HEK293 (cell line): ENCODE measurements around the gene HES3.
A peak's percentile ranks its signal among the peaks of the same experiment; 100 is the strongest.

Experiments
- EGR2 ChIP-seq: fragments of 450-650 bp; formaldehyde crosslinking; IDR thresholded peaks from 2 replicates; pipeline ENCODE4 v1.5.1; 2016; ENCODE audit warnings: low read depth, missing biosample characterization, missing genetic modification characterization
- GFI1B ChIP-seq: fragments of 450-650 bp; formaldehyde crosslinking; IDR thresholded peaks from 2 replicates; pipeline ENCODE4 v1.5.1; 2016; ENCODE audit warnings: missing biosample characterization, missing genetic modification characterization
- GLI2 ChIP-seq: fragments of 450-650 bp; formaldehyde crosslinking; IDR thresholded peaks from 2 replicates; pipeline ENCODE4; 2017; ENCODE audit warnings: missing biosample characterization, missing genetic modification characterization, low read depth, borderline replicate concordance
- HOXA7 ChIP-seq: sonication (generic); formaldehyde crosslinking; IDR thresholded peaks from 2 replicates; pipeline ENCODE4 v1.8.1; 2022; ENCODE audit warnings: missing genetic modification reagents, borderline replicate concordance
- HOXD13 ChIP-seq: sonication (generic); formaldehyde crosslinking; IDR thresholded peaks from 2 replicates; pipeline ENCODE4 v1.8.0; 2022; ENCODE audit warnings: missing genetic modification reagents, borderline replicate concordance
- SALL2 ChIP-seq: fragments of 450-650 bp; formaldehyde crosslinking; IDR thresholded peaks from 2 replicates; pipeline ENCODE4 v1.5.0; 2017; ENCODE audit warnings: missing biosample characterization, mild to moderate bottlenecking, missing genetic modification characterization, borderline replicate concordance
- SP3 ChIP-seq: fragments of 450-650 bp; formaldehyde crosslinking; IDR thresholded peaks from 2 replicates; pipeline ENCODE4 v1.5.1; 2016; ENCODE audit warnings: missing biosample characterization, missing genetic modification characterization
- SP7 ChIP-seq: fragments of 450-650 bp; formaldehyde crosslinking; IDR thresholded peaks from 2 replicates; pipeline ENCODE4 v1.5.1; 2016; ENCODE audit warnings: missing biosample characterization, missing genetic modification characterization
- WT1 ChIP-seq: fragments of 450-650 bp; formaldehyde crosslinking; IDR thresholded peaks from 2 replicates; pipeline ENCODE4 v1.5.1; 2016; ENCODE audit warnings: missing biosample characterization, missing genetic modification characterization
- ZNF169 ChIP-seq: fragments of 450-650 bp; formaldehyde crosslinking; IDR thresholded peaks from 2 replicates; pipeline ENCODE4 v1.5.1; 2016; ENCODE audit warnings: missing biosample characterization, missing genetic modification characterization
- ZNF2 ChIP-seq: fragments of 450-650 bp; formaldehyde crosslinking; IDR thresholded peaks from 2 replicates; pipeline ENCODE4 v1.5.1; 2016; ENCODE audit warnings: missing biosample characterization, missing genetic modification characterization
- ZNF202 ChIP-seq: fragments of 450-650 bp; formaldehyde crosslinking; IDR thresholded peaks from 2 replicates; pipeline ENCODE4 v1.5.1; 2016; ENCODE audit warnings: missing biosample characterization, missing genetic modification characterization, borderline replicate concordance
- ZNF23 ChIP-seq: fragments of 450-650 bp; formaldehyde crosslinking; IDR thresholded peaks from 2 replicates; pipeline ENCODE4 v1.5.1; 2016; ENCODE audit warnings: missing biosample characterization, missing genetic modification characterization, borderline replicate concordance
- ZNF248 ChIP-seq: fragments of 450-650 bp; formaldehyde crosslinking; IDR thresholded peaks from 2 replicates; pipeline ENCODE4 v1.5.1; 2017; ENCODE audit warnings: missing biosample characterization, missing genetic modification characterization
- ZNF274 ChIP-seq, 2 experiments: fragments of 200-500 bp in 1 of 2; fragments of 450-650 bp in 1 of 2; sonication (Bioruptor generic) in 1 of 2; formaldehyde crosslinking in 1 of 2; IDR thresholded peaks; 2 replicates each; pipeline versions ENCODE4 v1.5.1 to v1.6.1; 2014 to 2016; ENCODE audit warnings: borderline replicate concordance in 1 of 2, inconsistent platforms in 1 of 2, low read length in 1 of 2, missing biosample characterization in 1 of 2, missing genetic modification characterization in 1 of 2
- ZNF292 ChIP-seq: fragments of 450-650 bp; formaldehyde crosslinking; IDR thresholded peaks from 2 replicates; pipeline ENCODE4 v1.5.1; 2016; ENCODE audit warnings: low read depth, missing biosample characterization, missing genetic modification characterization, borderline replicate concordance
- ZNF416 ChIP-seq: fragments of 450-650 bp; formaldehyde crosslinking; IDR thresholded peaks from 2 replicates; pipeline ENCODE4 v1.5.1; 2016; ENCODE audit warnings: missing biosample characterization, missing genetic modification characterization
- ZNF548 ChIP-seq: fragments of 450-650 bp; formaldehyde crosslinking; IDR thresholded peaks from 2 replicates; pipeline ENCODE4 v1.5.1; 2016; ENCODE audit warnings: missing biosample characterization, missing genetic modification characterization
- ZNF571 ChIP-seq: fragments of 450-650 bp; formaldehyde crosslinking; IDR thresholded peaks from 2 replicates; pipeline ENCODE4 v1.5.0; 2017; ENCODE audit warnings: missing biosample characterization, missing genetic modification characterization
- ZNF624 ChIP-seq: fragments of 450-650 bp; formaldehyde crosslinking; IDR thresholded peaks from 2 replicates; pipeline ENCODE4 v1.5.1; 2017; ENCODE audit warnings: missing biosample characterization, missing genetic modification characterization
- ZNF660 ChIP-seq: fragments of 450-650 bp; IDR thresholded peaks from 2 replicates; pipeline ENCODE4 v1.5.1; 2018; ENCODE audit warnings: missing biosample characterization, mild to moderate bottlenecking, missing genetic modification characterization
- ZNF707 ChIP-seq: fragments of 450-650 bp; formaldehyde crosslinking; IDR thresholded peaks from 2 replicates; pipeline ENCODE4 v1.5.1; 2016; ENCODE audit warnings: missing biosample characterization, missing genetic modification characterization
- ZNF785 ChIP-seq: fragments of 450-650 bp; formaldehyde crosslinking; IDR thresholded peaks from 2 replicates; pipeline ENCODE4 v1.5.1; 2016; ENCODE audit warnings: missing biosample characterization, missing genetic modification characterization
- ZNF792 ChIP-seq: fragments of 450-650 bp; formaldehyde crosslinking; IDR thresholded peaks from 2 replicates; pipeline ENCODE4 v1.5.1; 2016; ENCODE audit warnings: missing biosample characterization, missing genetic modification characterization
- ZSCAN30 ChIP-seq: fragments of 450-650 bp; IDR thresholded peaks from 2 replicates; pipeline ENCODE4 v1.5.1; 2018; ENCODE audit warnings: missing biosample characterization, mild to moderate bottlenecking, missing genetic modification characterization, moderate library complexity
- TF ChIP-seq, protein P1 (sequence below): sonication (generic); formaldehyde crosslinking; IDR thresholded peaks from 2 replicates; pipeline ENCODE4 v1.8.1; 2022; ENCODE audit warnings: mild to moderate bottlenecking, moderate library complexity, missing genetic modification reagents
- TF ChIP-seq, protein P2 (sequence below): fragments of 450-650 bp; formaldehyde crosslinking; IDR thresholded peaks from 2 replicates; pipeline ENCODE4 v1.5.1; 2016; ENCODE audit warnings: missing biosample characterization, missing genetic modification characterization, low read depth
- TF ChIP-seq, protein P3 (sequence below): fragments of 450-650 bp; formaldehyde crosslinking; IDR thresholded peaks from 2 replicates; pipeline ENCODE4 v1.5.1; 2017; ENCODE audit warnings: missing biosample characterization, missing genetic modification characterization
- TF ChIP-seq, protein P4 (sequence below): fragments of 450-650 bp; formaldehyde crosslinking; IDR thresholded peaks from 2 replicates; pipeline ENCODE4 v1.5.1; 2016; ENCODE audit warnings: missing biosample characterization, missing genetic modification characterization
- TF ChIP-seq, protein P5 (sequence below): fragments of 450-650 bp; formaldehyde crosslinking; IDR thresholded peaks from 2 replicates; pipeline ENCODE4 v1.5.1; 2016; ENCODE audit warnings: missing biosample characterization, missing genetic modification characterization, borderline replicate concordance
- TF ChIP-seq, protein P6 (sequence below): fragments of 450-650 bp; formaldehyde crosslinking; IDR thresholded peaks from 2 replicates; pipeline ENCODE4 v1.5.1; 2016; ENCODE audit warnings: missing biosample characterization, missing genetic modification characterization

The HES3 gene

DNA sequence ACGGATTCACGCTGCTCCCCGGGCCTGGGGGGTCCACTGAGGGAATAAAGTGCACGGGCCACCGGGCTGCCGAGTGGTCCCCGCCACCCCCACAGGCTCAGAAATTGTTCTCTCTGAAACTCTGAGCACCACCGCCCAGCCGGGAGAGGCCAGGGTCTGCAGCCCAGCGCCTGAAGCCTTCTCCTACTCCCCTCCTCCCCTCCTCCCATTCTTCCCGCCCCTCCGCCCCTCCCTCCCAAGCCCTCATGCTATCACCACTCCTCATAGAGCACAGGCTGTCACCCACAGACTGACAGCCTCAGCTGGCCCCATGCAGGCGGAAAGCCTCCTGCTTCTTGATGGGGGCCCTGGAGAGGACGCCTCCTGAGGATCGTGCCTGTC, 17.6 kb downstream of the HES3 start (continued):
- TF ChIP-seq, protein P1, sequence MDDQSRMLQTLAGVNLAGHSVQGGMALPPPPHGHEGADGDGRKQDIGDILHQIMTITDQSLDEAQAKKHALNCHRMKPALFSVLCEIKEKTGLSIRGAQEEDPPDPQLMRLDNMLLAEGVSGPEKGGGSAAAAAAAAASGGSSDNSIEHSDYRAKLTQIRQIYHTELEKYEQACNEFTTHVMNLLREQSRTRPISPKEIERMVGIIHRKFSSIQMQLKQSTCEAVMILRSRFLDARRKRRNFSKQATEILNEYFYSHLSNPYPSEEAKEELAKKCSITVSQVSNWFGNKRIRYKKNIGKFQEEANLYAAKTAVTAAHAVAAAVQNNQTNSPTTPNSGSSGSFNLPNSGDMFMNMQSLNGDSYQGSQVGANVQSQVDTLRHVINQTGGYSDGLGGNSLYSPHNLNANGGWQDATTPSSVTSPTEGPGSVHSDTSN: no peak
- TF ChIP-seq, protein P2, sequence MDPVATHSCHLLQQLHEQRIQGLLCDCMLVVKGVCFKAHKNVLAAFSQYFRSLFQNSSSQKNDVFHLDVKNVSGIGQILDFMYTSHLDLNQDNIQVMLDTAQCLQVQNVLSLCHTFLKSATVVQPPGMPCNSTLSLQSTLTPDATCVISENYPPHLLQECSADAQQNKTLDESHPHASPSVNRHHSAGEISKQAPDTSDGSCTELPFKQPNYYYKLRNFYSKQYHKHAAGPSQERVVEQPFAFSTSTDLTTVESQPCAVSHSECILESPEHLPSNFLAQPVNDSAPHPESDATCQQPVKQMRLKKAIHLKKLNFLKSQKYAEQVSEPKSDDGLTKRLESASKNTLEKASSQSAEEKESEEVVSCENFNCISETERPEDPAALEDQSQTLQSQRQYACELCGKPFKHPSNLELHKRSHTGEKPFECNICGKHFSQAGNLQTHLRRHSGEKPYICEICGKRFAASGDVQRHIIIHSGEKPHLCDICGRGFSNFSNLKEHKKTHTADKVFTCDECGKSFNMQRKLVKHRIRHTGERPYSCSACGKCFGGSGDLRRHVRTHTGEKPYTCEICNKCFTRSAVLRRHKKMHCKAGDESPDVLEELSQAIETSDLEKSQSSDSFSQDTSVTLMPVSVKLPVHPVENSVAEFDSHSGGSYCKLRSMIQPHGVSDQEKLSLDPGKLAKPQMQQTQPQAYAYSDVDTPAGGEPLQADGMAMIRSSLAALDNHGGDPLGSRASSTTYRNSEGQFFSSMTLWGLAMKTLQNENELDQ: no peak
- TF ChIP-seq ZNF660 (tag by site-specific recombination): no peak
- TF ChIP-seq ZNF274 (IDR thresholded peaks at IDR 0.05; ENCODE audit: low read length): no peak
- TF ChIP-seq ZNF274 (tag by site-specific recombination; IDR thresholded peaks at IDR 0.05; ENCODE audit: borderline replicate concordance): no peak
- TF ChIP-seq EGR2: peak; percentile 25; the same call in 1 of the 2 replicates
- TF ChIP-seq, protein P3, sequence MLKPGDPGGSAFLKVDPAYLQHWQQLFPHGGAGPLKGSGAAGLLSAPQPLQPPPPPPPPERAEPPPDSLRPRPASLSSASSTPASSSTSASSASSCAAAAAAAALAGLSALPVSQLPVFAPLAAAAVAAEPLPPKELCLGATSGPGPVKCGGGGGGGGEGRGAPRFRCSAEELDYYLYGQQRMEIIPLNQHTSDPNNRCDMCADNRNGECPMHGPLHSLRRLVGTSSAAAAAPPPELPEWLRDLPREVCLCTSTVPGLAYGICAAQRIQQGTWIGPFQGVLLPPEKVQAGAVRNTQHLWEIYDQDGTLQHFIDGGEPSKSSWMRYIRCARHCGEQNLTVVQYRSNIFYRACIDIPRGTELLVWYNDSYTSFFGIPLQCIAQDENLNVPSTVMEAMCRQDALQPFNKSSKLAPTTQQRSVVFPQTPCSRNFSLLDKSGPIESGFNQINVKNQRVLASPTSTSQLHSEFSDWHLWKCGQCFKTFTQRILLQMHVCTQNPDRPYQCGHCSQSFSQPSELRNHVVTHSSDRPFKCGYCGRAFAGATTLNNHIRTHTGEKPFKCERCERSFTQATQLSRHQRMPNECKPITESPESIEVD: no peak
- TF ChIP-seq GFI1B (tag by site-specific recombination): no peak
- no peak for TF ChIP-seq GLI2 (tag by site-specific recombination)
- no peak for TF ChIP-seq SP7
- TF ChIP-seq SP3 (tag by site-specific recombination): peak; percentile 54
- TF ChIP-seq ZNF785 (tag by site-specific recombination): no peak
- TF ChIP-seq ZNF169: no peak
- TF ChIP-seq ZNF571 (tag by site-specific recombination): no peak
- TF ChIP-seq HOXD13 (CRISPR knock-in tag): no peak
- no peak for TF ChIP-seq ZNF792 (tag by site-specific recombination)
- TF ChIP-seq ZNF416: no peak
- TF ChIP-seq WT1: peak; percentile 49; the same call in 1 of the 2 replicates
- TF ChIP-seq ZNF624 (tag by site-specific recombination): no peak
- TF ChIP-seq, protein P4, sequence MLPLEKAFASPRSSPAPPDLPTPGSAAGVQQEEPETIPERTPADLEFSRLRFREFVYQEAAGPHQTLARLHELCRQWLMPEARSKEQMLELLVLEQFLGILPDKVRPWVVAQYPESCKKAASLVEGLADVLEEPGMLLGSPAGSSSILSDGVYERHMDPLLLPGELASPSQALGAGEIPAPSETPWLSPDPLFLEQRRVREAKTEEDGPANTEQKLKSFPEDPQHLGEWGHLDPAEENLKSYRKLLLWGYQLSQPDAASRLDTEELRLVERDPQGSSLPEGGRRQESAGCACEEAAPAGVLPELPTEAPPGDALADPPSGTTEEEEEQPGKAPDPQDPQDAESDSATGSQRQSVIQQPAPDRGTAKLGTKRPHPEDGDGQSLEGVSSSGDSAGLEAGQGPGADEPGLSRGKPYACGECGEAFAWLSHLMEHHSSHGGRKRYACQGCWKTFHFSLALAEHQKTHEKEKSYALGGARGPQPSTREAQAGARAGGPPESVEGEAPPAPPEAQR: no peak
- TF ChIP-seq, protein P5, sequence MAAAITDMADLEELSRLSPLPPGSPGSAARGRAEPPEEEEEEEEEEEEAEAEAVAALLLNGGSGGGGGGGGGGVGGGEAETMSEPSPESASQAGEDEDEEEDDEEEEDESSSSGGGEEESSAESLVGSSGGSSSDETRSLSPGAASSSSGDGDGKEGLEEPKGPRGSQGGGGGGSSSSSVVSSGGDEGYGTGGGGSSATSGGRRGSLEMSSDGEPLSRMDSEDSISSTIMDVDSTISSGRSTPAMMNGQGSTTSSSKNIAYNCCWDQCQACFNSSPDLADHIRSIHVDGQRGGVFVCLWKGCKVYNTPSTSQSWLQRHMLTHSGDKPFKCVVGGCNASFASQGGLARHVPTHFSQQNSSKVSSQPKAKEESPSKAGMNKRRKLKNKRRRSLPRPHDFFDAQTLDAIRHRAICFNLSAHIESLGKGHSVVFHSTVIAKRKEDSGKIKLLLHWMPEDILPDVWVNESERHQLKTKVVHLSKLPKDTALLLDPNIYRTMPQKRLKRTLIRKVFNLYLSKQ (tag by site-specific recombination): no peak
- TF ChIP-seq ZNF292 (tag by site-specific recombination): no peak
- TF ChIP-seq, protein P6, sequence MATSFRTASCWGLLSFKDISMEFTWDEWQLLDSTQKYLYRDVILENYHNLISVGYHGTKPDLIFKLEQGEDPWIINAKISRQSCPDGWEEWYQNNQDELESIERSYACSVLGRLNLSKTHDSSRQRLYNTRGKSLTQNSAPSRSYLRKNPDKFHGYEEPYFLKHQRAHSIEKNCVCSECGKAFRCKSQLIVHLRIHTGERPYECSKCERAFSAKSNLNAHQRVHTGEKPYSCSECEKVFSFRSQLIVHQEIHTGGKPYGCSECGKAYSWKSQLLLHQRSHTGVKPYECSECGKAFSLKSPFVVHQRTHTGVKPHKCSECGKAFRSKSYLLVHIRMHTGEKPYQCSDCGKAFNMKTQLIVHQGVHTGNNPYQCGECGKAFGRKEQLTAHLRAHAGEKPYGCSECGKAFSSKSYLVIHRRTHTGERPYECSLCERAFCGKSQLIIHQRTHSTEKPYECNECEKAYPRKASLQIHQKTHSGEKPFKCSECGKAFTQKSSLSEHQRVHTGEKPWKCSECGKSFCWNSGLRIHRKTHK (tag by site-specific recombination): no peak
- TF ChIP-seq HOXA7 (CRISPR knock-in tag): no peak
- no peak for TF ChIP-seq ZNF707 (tag by site-specific recombination)
- no peak for TF ChIP-seq ZNF248
- no peak for TF ChIP-seq SALL2 (tag by site-specific recombination)
- no peak for TF ChIP-seq ZSCAN30
- no peak for TF ChIP-seq ZNF2 (tag by site-specific recombination)
- TF ChIP-seq ZNF23: no peak
- TF ChIP-seq ZNF548: no peak
- no peak for TF ChIP-seq ZNF202 (tag by site-specific recombination)
